KMS-11 (cell line): ENCODE results near the gene KCNAB1.
"Not testable (repeated sequence)": the region's sequence is repeated elsewhere in the genome, so short reads cannot be mapped to it uniquely, and the experiment has no call there.

Experiments
- H2AFZ ChIP-seq: fragments of 200-600 bp; sonication (generic); 2 replicates; pipeline ENCODE4 v1.6.1; 2016; ENCODE audit warnings: antibody characterized with exemption, mixed run types, low read depth
- H3K27ac ChIP-seq: fragments of 200-600 bp; sonication (generic); 2 replicates; pipeline ENCODE4 v1.6.1; 2016; ENCODE audit warnings: mild to moderate bottlenecking, mixed run types
- H3K27me3 ChIP-seq: fragments of 200-600 bp; sonication (generic); 2 replicates; pipeline ENCODE4 v1.6.1; 2017; ENCODE audit warnings: mild to moderate bottlenecking, low read depth, mixed run types, moderate library complexity; ENCODE audit not compliant: insufficient read depth
- H3K36me3 ChIP-seq: fragments of 200-600 bp; sonication (generic); 2 replicates; pipeline ENCODE4 v1.6.1; 2017; ENCODE audit warnings: mild to moderate bottlenecking, mixed run types; ENCODE audit not compliant: insufficient read depth
- H3K4me1 ChIP-seq: fragments of 200-600 bp; sonication (generic); 2 replicates; pipeline ENCODE4 v1.6.1; 2016; ENCODE audit warnings: mild to moderate bottlenecking, low read depth, mixed run types; ENCODE audit not compliant: poor library complexity, severe bottlenecking
- H3K4me2 ChIP-seq: fragments of 200-600 bp; sonication (generic); 2 replicates; pipeline ENCODE4 v1.7.0; 2016; ENCODE audit warnings: mild to moderate bottlenecking, mixed run types
- H3K4me3 ChIP-seq: fragments of 200-600 bp; sonication (generic); IDR thresholded peaks from 2 replicates; pipeline ENCODE4 v1.6.1; 2017; ENCODE audit warnings: low read depth, low read length, mixed read lengths; ENCODE audit not compliant: insufficient read depth
- H3K79me2 ChIP-seq: fragments of 200-600 bp; sonication (generic); 2 replicates; pipeline ENCODE4 v1.6.1; 2016; ENCODE audit warnings: low read depth, mixed run types; ENCODE audit not compliant: insufficient read depth
- H3K9ac ChIP-seq: fragments of 200-600 bp; sonication (generic); 2 replicates; pipeline ENCODE4 v1.6.1; 2016; ENCODE audit warnings: mild to moderate bottlenecking, mixed run types
- H4K20me1 ChIP-seq: fragments of 200-600 bp; sonication (generic); 2 replicates; pipeline ENCODE4 v1.6.1; 2016; ENCODE audit warnings: mild to moderate bottlenecking, mixed run types; ENCODE audit not compliant: insufficient read depth
- TF ChIP-seq, protein P1 (sequence below): fragments of 200-600 bp; sonication (generic); conservative IDR thresholded peaks from 2 replicates; pipeline ENCODE4 v1.6.1; 2017; ENCODE audit warnings: low read depth, mild to moderate bottlenecking, antibody characterized with exemption, low read length, moderate library complexity, mixed read lengths

The KCNAB1 gene

DNA sequence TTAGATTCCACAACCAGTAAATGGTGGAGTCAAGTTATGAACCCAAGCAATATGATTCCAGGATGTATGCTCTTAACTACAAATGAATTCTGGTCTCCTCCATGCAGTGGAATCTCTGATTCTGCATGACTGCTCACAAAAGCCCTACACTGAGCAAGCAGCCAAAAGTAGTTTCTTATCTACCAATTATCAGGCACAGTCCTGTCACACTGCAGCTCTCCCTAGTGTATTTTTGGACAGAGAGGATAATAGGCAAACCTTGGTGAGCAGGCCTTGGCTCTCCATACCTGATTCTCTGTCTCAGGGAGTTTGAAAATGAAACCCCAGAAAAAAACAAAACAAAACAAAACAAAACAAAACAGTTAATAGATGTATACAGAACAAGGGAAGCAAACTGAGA is 438.0 kb downstream of the KCNAB1 start:
- Histone ChIP-seq H3K79me2 (peaks cover 15% of the 10 kb centered on the region), H3K27ac (no peak overlapping the region), H3K4me3 (no peak overlapping the region), H4K20me1 (no peaks in the 10 kb centered on the region), H2AFZ (no peak overlapping the region), H3K4me1 (peaks cover 2% of the 10 kb centered on the region), H3K9ac (no peak overlapping the region), H3K36me3 (no peaks in the 10 kb centered on the region), H3K27me3 (no peaks in the 10 kb centered on the region), H3K4me2 (no peak overlapping the region)
- TF ChIP-seq, protein P1, sequence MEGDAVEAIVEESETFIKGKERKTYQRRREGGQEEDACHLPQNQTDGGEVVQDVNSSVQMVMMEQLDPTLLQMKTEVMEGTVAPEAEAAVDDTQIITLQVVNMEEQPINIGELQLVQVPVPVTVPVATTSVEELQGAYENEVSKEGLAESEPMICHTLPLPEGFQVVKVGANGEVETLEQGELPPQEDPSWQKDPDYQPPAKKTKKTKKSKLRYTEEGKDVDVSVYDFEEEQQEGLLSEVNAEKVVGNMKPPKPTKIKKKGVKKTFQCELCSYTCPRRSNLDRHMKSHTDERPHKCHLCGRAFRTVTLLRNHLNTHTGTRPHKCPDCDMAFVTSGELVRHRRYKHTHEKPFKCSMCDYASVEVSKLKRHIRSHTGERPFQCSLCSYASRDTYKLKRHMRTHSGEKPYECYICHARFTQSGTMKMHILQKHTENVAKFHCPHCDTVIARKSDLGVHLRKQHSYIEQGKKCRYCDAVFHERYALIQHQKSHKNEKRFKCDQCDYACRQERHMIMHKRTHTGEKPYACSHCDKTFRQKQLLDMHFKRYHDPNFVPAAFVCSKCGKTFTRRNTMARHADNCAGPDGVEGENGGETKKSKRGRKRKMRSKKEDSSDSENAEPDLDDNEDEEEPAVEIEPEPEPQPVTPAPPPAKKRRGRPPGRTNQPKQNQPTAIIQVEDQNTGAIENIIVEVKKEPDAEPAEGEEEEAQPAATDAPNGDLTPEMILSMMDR: no peak

DNA sequence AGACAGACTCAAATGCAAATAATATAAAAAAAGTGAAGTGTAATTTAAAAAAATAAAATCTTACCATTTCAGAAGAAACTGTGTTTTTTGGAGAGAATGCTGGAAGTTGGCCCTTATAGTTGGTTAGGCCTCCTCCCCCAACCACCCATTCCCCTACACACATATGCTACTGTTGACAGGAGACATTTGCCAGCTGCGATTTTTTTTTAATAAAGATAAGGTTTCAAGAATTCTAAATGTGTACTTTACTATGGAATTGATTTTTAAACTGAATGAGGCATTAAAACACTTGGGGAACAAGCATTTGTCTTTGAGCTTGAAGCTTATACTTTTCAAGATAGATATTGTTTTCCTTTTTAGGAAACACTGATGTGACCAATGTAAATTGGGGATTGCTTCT is 438.9 kb downstream of the KCNAB1 start:
- peaks cover 6% of the 10 kb centered on the region for H3K79me2 ChIP-seq
- no peaks in the 10 kb centered on the region for H3K36me3 ChIP-seq
- H3K4me3 ChIP-seq: no peak overlapping the region
- H3K27me3 ChIP-seq: no peaks in the 10 kb centered on the region
- H2AFZ ChIP-seq: no peak overlapping the region
- no peaks in the 10 kb centered on the region for H3K4me1 ChIP-seq
- no peaks in the 10 kb centered on the region for H4K20me1 ChIP-seq
- H3K27ac ChIP-seq: no peak overlapping the region
- no peak overlapping the region for H3K9ac ChIP-seq
- H3K4me2 ChIP-seq: no peak overlapping the region
- TF ChIP-seq, protein P1: no peak

DNA sequence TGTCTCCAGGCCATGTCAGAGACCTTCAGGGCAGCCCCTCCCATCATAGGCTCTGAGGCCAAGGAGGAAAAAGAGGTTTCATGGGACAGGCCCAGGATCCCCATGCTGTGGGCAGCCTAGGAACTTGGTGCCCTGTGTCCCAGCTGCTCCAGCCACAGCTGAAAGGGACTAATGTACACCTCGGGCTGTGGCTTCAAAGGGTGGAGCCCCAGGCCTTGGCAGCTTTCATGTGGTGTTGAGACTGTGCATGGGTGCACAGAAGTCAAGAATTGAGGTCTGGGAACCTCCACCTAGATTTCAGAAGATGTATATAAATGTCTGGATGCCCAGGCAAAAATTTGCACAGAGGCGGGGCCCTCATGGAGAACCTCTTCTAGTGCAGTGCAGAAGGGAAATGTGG is 441.2 kb downstream of the KCNAB1 start:
- Histone ChIP-seq H3K27ac (no peak overlapping the region), H4K20me1 (no peaks in the 10 kb centered on the region), H3K36me3 (no peaks in the 10 kb centered on the region), H2AFZ (no peak overlapping the region), H3K4me1 (no peaks in the 10 kb centered on the region), H3K4me2 (no peak overlapping the region), H3K9ac (no peak overlapping the region), H3K27me3 (no peaks in the 10 kb centered on the region), H3K79me2 (no peaks in the 10 kb centered on the region), H3K4me3 (no peak overlapping the region)
- TF ChIP-seq, protein P1: no peak

DNA sequence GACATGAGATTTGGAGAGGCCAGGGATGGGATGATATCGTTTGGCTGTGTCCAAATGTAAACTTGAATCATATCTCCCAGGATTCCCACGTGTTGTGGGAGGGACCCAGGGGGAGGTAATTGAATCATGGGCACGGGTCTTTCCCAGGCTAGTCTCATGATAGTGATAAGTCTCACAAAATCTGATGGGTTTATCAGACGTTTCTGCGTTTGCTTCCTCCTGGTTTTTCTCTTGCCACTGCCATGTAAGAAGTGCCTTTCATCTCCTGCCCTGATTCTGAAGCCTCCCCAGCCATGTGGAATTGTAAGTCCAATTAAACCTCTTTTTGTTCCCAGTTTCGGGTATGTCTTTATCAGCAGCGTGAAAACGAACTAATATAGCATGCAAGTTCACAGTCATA is 442.1 kb downstream of the KCNAB1 start:
- H4K20me1 ChIP-seq, H3K4me2 ChIP-seq, H3K4me1 ChIP-seq, H3K36me3 ChIP-seq, H3K27ac ChIP-seq, H3K4me3 ChIP-seq, H3K9ac ChIP-seq, H3K27me3 ChIP-seq, H2AFZ ChIP-seq, H3K79me2 ChIP-seq: not testable (repeated sequence)

DNA sequence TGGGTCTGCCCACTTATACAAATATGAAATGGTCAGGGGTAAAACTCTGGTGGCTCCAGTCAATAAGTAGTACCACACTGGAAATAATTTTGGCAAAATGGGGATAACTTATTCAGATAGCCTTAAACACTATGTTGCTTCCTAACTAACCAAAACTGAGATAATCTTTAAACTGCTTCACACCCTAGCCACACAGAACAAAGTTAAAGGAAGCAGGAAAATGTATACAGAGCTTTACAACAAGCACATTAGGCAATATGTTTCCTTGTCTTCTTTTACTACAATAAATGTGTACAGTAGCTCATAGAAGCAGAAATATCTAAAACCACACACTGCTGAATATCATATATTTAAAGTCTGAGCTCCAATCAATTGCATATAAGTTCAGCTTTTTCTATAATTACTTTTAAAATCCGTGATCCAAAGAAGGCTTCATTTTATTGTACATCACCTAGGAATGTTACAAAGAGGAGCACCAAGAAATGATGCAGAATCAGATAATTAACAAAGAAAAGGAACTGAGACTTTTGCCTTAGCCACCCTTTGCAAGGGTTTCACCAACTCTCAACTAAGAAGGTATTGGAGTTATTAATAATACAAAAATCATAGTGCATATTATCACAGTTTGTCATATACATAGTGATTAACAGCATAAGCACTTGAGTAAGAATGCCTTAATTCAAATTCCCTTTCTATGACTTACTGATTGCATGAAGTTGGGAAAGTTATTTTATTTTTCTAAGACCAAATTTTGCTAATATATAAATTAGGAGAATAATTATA is 443.7 kb downstream of the KCNAB1 start:
- no peaks in the 10 kb centered on the region for H4K20me1 ChIP-seq
- no peaks in the 10 kb centered on the region for H3K36me3 ChIP-seq
- no peak overlapping the region for H3K4me2 ChIP-seq
- TF ChIP-seq, protein P1: no peak
- no peak overlapping the region for H3K9ac ChIP-seq
- H2AFZ ChIP-seq: no peak overlapping the region
- H3K4me3 ChIP-seq: no peak overlapping the region
- H3K4me1 ChIP-seq: no peaks in the 10 kb centered on the region
- H3K27me3 ChIP-seq: no peaks in the 10 kb centered on the region
- H3K79me2 ChIP-seq: no peaks in the 10 kb centered on the region
- H3K27ac ChIP-seq: no peak overlapping the region

DNA sequence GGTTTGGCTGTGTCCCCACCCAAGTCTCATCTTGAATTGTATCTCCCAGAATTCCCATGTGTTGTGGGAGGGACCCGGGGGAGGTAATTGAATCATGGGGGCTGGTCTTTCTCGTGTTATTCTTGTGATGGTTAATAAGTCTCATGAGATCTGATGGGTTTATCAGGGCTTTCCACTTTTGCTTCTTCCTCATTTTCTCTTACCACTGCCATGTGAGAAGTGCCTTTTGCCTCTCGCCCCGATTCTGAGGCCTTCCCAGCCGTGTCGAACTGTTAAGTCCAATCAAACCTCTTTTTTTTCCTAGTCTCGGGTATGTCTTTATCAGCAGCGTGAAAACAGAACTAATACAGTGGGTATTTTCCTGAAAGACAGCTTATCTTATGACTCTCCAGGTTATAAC is 448.6 kb downstream of the KCNAB1 start:
- not testable (repeated sequence) for H4K20me1 ChIP-seq, H2AFZ ChIP-seq, H3K4me1 ChIP-seq, H3K4me3 ChIP-seq, H3K27me3 ChIP-seq, H3K79me2 ChIP-seq, H3K27ac ChIP-seq, H3K9ac ChIP-seq, H3K4me2 ChIP-seq, H3K36me3 ChIP-seq

DNA sequence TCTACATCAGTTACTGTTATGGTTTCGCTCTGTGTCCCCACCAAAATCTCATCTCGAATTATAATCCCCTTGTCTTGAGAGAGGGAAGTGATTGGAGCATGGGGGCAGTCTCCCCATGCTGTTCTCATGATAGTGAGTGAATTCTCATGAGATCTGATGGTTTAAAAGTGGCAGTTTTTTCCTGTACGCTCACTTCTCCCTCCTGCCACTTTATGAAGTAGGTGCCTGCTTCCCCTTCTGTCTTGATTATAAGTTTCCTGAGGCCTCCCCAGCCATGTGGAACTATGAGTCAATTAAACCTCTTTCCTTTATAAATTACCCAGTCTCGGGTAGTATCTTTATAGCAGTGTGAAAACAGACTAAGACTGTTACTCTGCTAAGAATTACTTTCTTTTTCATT is 449.5 kb downstream of the KCNAB1 start:
- H3K36me3 ChIP-seq, H3K27me3 ChIP-seq, H3K9ac ChIP-seq, H3K79me2 ChIP-seq, H3K4me2 ChIP-seq, H3K27ac ChIP-seq, H3K4me1 ChIP-seq, H4K20me1 ChIP-seq, H2AFZ ChIP-seq, H3K4me3 ChIP-seq: not testable (repeated sequence)
